Breast epithelium (tissue), 3 donors: ENCODE results near the gene NOL4L.

Experiments used
- CTCF ChIP-seq, 3 donors: fragments of 450-650 bp; IDR thresholded peaks; one replicate each; pipeline ENCODE4 v1.5.1; 2016 to 2017; ENCODE audit warnings: antibody characterized with exemption in 3 of 3, mild to moderate bottlenecking in 3 of 3, moderate library complexity in 3 of 3
- POLR2A ChIP-seq: fragments of 450-650 bp; IDR thresholded peaks from one replicate; pipeline ENCODE4 v1.6.1; 2016; ENCODE audit warnings: antibody characterized with exemption, mild to moderate bottlenecking, moderate library complexity
- POLR2AphosphoS5 ChIP-seq, 3 donors: sonication (generic); formaldehyde crosslinking; IDR thresholded peaks; one replicate each; pipeline ENCODE4 v1.6.1; 2017; ENCODE audit warnings: antibody characterized with exemption in 3 of 3

GRCh38 chr20:32396646-32397160, 188.4 kb downstream of the NOL4L start:
- TF ChIP-seq POLR2AphosphoS5 (IDR thresholded peaks at IDR 0.05) = no peak
- no peak for TF ChIP-seq POLR2A
- no peak for TF ChIP-seq CTCF (IDR thresholded peaks at IDR 0.05)
